Measurements from ENCODE around the gene CCKAR. TPM values are rescaled to one million over a fixed set of nuclear protein-coding genes. Genes with fewer than 3 reads are reported as not detected.

CCKAR gene
- total RNA-seq, 1 experiment from 2014 or later = not detected

DNA sequence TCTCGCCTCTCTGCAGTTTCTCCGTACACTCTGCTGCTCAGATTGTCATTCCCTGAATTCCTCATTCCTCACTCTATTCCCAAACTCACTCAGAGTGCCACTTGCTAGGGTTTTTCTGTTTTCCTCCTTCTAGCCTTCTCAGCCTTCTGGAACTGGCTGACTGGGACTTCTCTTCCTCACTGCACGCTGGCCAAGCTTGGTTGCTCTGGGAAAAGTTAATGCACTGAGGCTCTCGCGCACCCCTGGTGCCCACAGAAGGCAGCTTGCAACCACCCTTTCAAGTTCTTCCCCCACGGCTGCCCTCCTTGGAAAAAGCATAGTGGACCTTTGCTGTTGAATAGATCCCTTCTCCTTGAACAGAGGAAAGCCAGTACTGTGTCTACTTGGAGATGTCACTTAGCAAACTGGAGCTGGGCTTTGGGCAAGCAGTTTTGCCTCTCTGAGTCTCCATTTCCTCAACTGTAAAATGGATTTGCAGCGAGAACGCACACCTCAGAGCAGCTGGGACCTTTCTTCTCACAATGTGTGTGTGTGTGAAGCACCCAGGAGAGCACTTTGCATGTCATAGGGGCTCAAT lies 6.0 kb upstream of the CCKAR start:
- in situ Hi-C loops (cut with HindIII; ENCODE audit: low sequenced_read_pairs) = no loop called here
- no peak for DNase-seq (ENCODE audit: low spot score)

GRCh38 chr4:26493461-26493860 lies 3.2 kb upstream of the CCKAR start:
- in situ Hi-C loops (cut with HindIII; ENCODE audit: low sequenced_read_pairs) = no loop called here
- DNase-seq (ENCODE audit: low spot score) = no peak

DNA sequence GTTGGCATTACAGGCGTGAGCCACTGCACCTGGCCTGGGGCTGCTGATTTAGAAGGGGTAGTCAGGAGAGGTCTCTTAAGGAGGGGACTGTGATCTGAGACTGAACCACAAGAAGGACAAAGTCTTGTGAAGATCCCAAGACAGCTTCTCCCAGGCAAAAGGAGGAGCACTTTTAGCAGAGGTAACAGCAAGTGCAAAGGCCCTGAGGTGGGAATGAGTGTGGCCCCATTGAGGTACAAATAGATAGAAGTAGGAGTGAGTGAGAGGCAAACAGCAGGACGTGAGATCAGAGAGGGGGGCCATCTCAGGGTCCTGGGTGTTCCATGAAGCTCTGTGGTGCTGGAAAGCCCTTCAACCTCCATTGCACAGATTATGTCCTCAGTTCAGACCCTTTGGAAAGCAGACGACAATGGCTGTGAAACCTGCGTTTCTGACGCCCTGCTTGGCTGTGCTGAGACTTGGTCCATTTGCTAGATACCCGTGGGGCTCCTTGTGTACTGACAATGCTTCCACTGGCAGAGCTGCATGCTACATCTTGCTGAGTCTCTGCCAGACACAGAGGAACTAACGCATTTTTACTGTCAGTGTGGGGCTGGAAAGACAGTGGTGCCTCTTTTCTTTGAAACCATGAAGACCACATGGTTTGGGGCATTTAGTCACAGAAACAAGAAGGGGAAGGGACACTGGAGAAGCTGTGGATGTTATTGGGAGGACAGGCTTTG lies 1.3 kb upstream of the CCKAR start:
- no peak for DNase-seq (ENCODE audit: low spot score)
- in situ Hi-C loops (cut with HindIII; ENCODE audit: low sequenced_read_pairs) = no loop called here

DNA sequence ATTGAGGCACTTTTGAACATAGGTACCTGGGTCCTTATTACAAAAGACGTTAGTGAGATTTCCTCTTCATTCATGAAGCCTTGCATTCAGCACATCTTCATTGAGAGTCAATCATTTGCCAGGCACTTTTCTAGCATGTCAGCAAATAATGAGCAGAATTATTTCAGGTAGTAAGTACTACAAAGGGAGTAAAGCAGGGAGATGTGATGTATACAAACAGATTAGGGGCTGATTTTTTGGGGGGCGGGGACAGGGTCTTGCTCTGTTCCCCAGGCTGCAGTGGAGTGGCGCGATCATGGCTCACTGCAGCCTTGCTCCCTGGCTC lies 638 bp upstream of the CCKAR start:
- in situ Hi-C loops (cut with HindIII; ENCODE audit: low sequenced_read_pairs) = no loop called here
- DNase-seq (ENCODE audit: low spot score) = no peak

GRCh38 chr4:26489101-26489985 lies 941 bp downstream of the CCKAR start:
- no peak for DNase-seq (ENCODE audit: low spot score)
- in situ Hi-C loops (cut with HindIII; ENCODE audit: low sequenced_read_pairs) = no loop called here

GRCh38 chr4:26485684-26486083 lies 4.6 kb downstream of the CCKAR start:
- in situ Hi-C loops (cut with HindIII; ENCODE audit: low sequenced_read_pairs) = no loop called here
- DNase-seq (ENCODE audit: low spot score) = no peak

DNA sequence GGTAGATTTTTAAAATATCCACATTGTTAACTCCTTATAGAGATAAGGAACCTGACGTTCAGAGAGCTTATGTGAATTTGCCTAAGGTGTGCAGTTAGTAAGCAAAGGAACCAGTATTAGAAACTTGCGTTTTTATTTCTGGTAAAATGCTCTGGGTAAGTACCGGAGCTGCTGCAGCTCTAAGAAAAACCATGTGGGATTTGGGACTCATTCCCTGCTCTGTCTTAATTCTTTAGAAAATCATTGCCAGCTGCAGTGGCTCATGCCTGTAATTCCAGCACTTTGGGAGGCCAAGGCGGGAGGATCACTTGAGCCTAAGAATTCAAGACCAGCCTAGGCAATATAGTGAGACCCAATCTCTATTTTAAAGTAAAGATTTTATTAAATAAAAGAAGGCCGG lies 5.8 kb downstream of the CCKAR start:
- DNase-seq (ENCODE audit: low spot score) = no peak
- in situ Hi-C loops (cut with HindIII; ENCODE audit: low sequenced_read_pairs) = no loop called here

GRCh38 chr4:26484032-26484515 lies 6.2 kb downstream of the CCKAR start:
- no peak for DNase-seq (ENCODE audit: low spot score)
- in situ Hi-C loops (cut with HindIII; ENCODE audit: low sequenced_read_pairs) = no loop called here

DNA sequence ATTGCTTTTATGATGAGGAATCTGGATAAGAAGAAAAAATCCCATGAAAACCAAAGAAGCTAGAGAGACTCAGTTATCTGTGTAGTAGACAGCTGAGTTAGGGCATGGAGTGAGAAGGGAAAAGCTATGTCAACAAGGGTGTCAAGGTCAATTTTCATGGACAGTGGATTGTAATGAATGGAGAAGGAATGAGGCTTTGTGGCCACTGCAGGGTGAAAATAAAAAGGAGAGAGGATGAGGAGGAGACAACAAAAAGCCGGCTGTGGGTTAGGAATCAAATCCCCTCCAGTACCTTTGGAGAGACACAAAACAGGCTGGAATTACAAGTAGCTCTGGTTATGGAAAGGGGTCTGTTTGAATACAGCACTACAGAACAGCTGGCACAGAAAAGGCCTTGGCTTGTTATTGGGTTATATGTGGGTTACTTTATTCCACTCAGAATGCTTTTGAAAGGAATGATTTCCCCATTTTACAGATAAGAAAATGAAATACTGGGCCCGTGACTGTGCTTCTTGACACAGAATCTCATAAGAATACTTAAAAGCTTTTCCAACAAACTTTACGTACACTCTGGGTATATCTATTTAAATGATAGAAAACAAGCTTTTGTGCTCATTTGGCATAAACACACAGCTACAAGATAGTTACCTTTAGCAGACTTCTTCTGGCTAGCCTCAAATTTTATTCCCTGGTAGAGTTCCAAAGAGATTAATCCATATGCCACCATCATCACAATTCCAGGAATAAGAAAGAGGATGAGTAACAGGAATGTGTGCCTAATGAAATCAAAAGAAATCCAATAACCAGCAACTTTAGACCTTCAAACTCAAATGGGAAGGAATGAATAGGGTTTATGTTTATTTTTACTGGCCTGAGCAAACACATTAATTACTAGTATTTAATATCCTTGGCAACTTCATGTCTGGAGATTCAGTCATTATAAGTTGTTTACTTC lies 7.5 kb downstream of the CCKAR start:
- DNase-seq (ENCODE audit: low spot score) = no peak
- in situ Hi-C loops (cut with HindIII; ENCODE audit: low sequenced_read_pairs) = no loop called here

DNA sequence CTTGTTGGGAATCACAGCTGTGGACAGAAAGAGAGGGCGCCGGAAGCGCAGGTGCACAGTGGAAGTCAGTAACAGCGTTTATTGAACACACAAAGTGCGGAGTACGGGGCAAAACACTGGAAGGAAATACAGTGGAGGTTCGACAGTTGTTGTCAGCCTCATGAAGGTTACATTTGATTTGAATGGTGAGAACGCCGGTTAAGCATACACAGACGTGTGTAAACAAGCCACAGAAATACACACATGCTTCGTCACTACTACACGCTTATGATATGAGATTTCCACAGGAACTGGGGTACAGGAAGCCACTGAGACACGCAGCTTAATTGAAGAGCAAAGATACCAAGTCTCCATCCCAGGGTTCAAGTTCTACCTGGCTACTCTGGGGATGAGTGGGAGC lies 12.0 kb downstream of the CCKAR start:
- in situ Hi-C loops (cut with HindIII; ENCODE audit: low sequenced_read_pairs) = no loop called here

DNA sequence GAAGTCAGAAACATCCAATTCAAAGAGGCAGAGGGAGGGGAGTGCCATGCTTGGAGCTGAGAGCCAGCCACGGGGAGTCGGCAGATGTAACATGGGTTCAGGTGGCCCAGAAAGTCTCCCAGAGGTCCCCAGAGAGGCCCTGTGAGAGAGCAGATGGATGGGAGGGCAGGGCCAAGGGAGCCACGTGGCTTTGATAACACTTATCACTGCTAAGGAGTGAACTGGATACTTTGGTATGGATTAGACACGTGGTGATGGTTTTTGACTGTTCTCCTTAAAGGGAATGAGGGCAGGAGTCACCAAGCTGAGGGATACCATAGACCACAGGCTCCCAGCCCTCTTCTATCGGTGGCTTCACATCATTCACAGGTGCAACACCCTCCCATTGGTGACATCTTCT lies 13.7 kb downstream of the CCKAR start:
- DNase-seq (ENCODE audit: low spot score) = no peak
- in situ Hi-C loops (cut with HindIII; ENCODE audit: low sequenced_read_pairs) = no loop called here

More for the DNA sequence above, 12.0 kb downstream of the CCKAR start:
- DNase-seq (ENCODE audit: low spot score) = no peak

DNA sequence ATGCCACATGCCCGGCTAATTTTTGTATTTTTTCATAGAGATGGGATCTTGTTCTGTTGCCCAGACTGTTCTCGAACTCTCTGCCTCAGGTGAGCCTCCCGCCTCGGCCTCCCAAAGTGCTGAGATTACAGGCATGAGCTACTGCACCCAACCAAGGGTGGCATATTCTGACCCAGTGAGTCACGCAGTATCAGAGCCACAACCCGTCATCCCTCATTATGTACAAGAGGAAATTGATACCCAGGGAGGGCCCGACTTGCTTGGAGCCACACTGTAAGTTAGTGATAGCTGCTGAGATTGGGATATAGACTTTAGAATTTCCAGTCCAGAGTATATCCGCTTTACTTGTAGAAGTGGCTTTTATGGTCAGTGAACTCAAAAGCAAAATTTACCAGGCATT lies 14.6 kb downstream of the CCKAR start:
- in situ Hi-C loops (cut with HindIII; ENCODE audit: low sequenced_read_pairs) = no loop called here
- no peak for DNase-seq (ENCODE audit: low spot score)

DNA sequence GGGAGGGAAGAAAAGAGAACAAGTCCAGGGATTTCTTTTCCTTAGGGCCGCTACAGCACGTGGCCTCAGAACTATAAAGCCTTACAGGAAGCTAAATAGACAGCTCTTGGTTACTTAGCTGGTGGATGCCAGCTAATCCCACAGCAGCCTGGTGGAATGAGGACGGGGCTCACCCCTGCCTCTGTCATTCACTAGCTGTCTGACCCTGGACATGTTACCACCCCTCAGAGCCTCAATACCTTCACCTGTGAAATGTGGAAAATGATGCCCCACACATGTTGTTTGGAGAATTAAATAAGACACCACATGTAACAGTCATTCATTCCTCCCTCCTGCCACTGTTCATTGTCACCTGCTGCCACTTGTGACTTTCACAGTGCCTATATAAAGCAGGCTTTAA lies 15.7 kb downstream of the CCKAR start:
- in situ Hi-C loops (cut with HindIII; ENCODE audit: low sequenced_read_pairs) = loop anchor here (25.0 kb wide), 1 partner anchor 238 kb away; no protein-coding TSS in a partner anchor
- no peak for DNase-seq (ENCODE audit: low spot score)

GRCh38 chr4:26473893-26474292 lies 16.4 kb downstream of the CCKAR start:
- no peak for DNase-seq (ENCODE audit: low spot score)
- in situ Hi-C loops (cut with HindIII; ENCODE audit: low sequenced_read_pairs) = loop anchor here (25.0 kb wide), 1 partner anchor 238 kb away; no protein-coding TSS in a partner anchor

- no peak for DNase-seq (ENCODE audit: low spot score)
- in situ Hi-C loops (cut with HindIII; ENCODE audit: low sequenced_read_pairs) = loop anchor here (25.0 kb wide), 1 partner anchor 240 kb away; no protein-coding TSS in a partner anchor
Measured at GRCh38 chr4:26471890-26472289, 18.4 kb downstream of the CCKAR start.

DNA sequence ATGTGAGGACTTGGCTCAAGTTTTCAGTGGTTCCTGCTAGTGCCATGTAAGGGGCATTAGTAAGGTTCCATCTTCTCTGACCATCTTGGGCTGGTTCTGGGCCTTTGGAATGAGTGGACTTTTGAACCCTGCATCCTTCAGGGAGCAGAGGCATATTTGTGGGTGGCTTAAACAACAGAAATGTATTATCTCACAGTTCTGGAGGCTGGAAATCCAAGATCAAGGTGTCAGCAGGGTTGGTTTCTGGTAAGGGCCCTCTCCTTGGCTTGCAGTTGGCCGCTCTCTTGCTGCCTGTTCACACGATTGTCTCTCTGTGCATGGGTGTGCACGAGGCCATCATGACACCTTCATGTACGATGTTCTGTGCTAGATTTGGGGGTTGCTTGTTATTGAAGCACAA lies 21.3 kb downstream of the CCKAR start:
- in situ Hi-C loops (cut with HindIII; ENCODE audit: low sequenced_read_pairs) = loop anchor here (25.0 kb wide), 1 partner anchor 243 kb away; no protein-coding TSS in a partner anchor
- no peak for DNase-seq (ENCODE audit: low spot score)

DNA sequence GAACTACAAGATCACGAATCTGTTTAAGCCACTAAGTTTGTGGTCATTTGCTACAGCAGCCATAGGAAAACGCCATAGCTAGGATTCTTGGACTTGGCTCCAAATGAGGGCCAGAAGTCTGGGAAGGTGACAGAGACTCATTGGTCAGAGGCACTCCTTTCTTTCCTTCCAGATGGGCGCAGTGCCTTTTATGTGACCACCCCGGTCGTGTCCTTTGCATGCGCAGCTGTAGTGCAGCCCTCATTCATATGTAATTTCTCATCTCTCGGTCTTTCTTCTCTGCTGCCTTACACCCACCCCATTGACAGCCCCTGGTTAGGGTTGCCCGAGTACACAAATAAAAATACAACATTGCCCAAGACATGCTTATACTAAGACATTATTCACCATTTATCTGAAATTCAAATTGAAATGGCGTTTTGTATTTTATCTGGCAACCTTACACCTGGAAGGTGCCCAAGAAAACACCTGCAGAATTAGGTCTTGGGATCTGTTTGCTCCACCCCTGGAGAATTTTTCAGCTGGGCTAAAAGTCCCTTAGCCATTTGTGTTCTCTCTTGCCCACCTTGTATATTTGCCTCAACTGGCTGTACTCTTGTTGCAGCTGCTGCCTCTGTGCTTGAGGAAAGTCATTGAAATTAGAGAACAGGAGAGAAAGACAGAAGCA lies 21.9 kb downstream of the CCKAR start:
- in situ Hi-C loops (cut with HindIII; ENCODE audit: low sequenced_read_pairs) = loop anchor here (25.0 kb wide), 1 partner anchor 244 kb away; no protein-coding TSS in a partner anchor
- DNase-seq (ENCODE audit: low spot score) = no peak

- in situ Hi-C loops (cut with HindIII; ENCODE audit: low sequenced_read_pairs) = loop anchor here (25.0 kb wide), 1 partner anchor 245 kb away; no protein-coding TSS in a partner anchor
- no peak for DNase-seq (ENCODE audit: low spot score)
Measured at GRCh38 chr4:26467724-26468123, 22.6 kb downstream of the CCKAR start.

Measured in G401 (cell line).